ENCODE results near the gene TRAF3IP3. TPM values are rescaled to one million over a fixed set of nuclear protein-coding genes. Genes with fewer than 3 reads are reported as not detected.

TRAF3IP3 gene
- total and polyA plus RNA-seq, 2 of the 13 experiments (the other 11 are each of a cell fraction or from before 2014, with no cell fraction given) = not detected

DNA sequence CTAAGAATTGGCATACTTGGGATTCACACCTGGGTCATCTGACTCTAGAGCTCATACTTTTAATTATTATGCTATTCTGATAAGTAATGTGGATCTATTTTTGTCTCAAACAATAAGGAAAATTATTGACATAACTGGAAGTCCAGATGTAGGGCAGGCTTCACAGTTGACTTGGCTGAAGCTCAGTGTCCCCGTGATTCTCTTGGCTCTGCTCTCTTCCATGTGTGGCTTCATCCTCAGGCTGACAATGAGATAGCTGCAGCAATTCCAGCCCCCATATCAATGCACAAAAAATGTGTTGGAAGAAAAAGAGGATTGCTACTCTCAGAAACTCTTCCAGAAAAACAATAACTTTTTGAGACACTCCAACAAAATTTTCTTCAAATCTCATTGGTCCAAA, 27.4 kb upstream of the TRAF3IP3 start (continued):
- TF ChIP-seq ZNF160 (CRISPR knock-in tag; IDR thresholded peaks at IDR 0.05) (no peak), TBX3 (IDR thresholded peaks at IDR 0.05; ENCODE audit: borderline replicate concordance) (no peak)

DNA sequence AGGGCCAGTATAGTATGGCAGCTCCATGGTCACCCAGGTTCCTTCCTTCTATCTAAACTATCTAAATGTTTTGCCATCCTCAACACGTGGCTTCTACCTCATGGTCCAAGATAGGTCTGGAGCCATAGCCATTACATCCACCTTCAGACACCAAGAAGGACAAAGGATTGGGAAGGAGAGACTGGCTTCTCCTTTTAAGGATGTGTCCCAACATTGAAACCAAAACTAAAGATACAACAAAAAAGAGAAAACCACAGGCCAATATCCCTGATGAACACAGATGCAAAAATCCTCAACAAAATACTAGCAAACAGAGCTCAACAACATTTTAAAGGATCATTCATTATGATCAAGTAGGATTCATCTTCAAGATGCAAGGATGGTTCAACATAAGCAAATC, 26.4 kb upstream of the TRAF3IP3 start:
- no peaks in the 10 kb centered on the region for H3K4me1 ChIP-seq (ENCODE audit: insufficient read depth, low read length)
- no TSS peak for BruUV-seq (replicated peaks)
- H3K79me2 ChIP-seq (ENCODE audit: insufficient read depth, low read length) = no peaks in the 10 kb centered on the region
- WGBS (ENCODE audit: low lambda C conversion rate) = 0% methylated on average over 1 of the region's 1 CpG
- in situ Hi-C loops (cut with HindIII; ENCODE audit: extremely low pct_ligation_motif_present, low pct_unique_long_range_greater_than_20kb) = no loop called here
- POLR2A ChIA-PET = no interaction called here
- no peaks in the 10 kb centered on the region for H4K20me1 ChIP-seq (ENCODE audit: insufficient read depth, low read length)
- CTCF ChIA-PET (ENCODE audit: low intra/inter-chr PET ratio, low total read pairs) = no interaction called here
- TF ChIP-seq RARG (CRISPR knock-in tag; IDR thresholded peaks at IDR 0.05; ENCODE audit: low read depth) (no peak), HOXA3 (CRISPR knock-in tag; IDR thresholded peaks at IDR 0.05) (no peak)
- TF ChIP-seq, protein P1, sequence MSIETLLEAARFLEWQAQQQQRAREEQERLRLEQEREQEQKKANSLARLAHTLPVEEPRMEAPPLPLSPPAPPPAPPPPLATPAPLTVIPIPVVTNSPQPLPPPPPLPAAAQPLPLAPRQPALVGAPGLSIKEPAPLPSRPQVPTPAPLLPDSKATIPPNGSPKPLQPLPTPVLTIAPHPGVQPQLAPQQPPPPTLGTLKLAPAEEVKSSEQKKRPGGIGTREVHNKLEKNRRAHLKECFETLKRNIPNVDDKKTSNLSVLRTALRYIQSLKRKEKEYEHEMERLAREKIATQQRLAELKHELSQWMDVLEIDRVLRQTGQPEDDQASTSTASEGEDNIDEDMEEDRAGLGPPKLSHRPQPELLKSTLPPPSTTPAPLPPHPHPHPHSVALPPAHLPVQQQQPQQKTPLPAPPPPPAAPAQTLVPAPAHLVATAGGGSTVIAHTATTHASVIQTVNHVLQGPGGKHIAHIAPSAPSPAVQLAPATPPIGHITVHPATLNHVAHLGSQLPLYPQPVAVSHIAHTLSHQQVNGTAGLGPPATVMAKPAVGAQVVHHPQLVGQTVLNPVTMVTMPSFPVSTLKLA (IDR thresholded peaks at IDR 0.05) = peak; percentile 17; the same call in 1 of the 2 replicates
- H2AFZ ChIP-seq (ENCODE audit: low read length) = no peak overlapping the region
- ATAC-seq = no peak
- H3K36me3 ChIP-seq (replicated peaks in 1 of 2; ENCODE audit: control insufficient read depth in 1 of 2, insufficient read depth in 2 of 2, low read length in 2 of 2) = no peaks in the 10 kb centered on the region
- H3K4me3 ChIP-seq (replicated peaks in 1 of 3; ENCODE audit: insufficient read depth in 1 of 3, low read depth in 2 of 3, low read length in 3 of 3) = no peak overlapping the region
- H3K9me3 ChIP-seq (ENCODE audit: low read length) = no peaks in the 10 kb centered on the region
- no peak overlapping the region for H3K27ac ChIP-seq (ENCODE audit: extremely low read length, insufficient read depth, low read length)
- H3K9ac ChIP-seq (ENCODE audit: insufficient read depth, low read depth, low read length) = no peak overlapping the region
- no peak for FAIRE-seq
- intact Hi-C loops (cut with micrococcal nuclease; ENCODE audit: unreplicated experiment) = no loop called here
- no peaks in the 10 kb centered on the region; a peak in 1 of 5 replicates for H3K27me3 ChIP-seq (ENCODE audit: control insufficient read depth in 1 of 2, insufficient read depth in 2 of 2, low read length in 2 of 2)
- H3K4me2 ChIP-seq (ENCODE audit: low read depth, low read length) = no peak overlapping the region
- DNase-seq (ENCODE audit: low spot score) = no peak

DNA sequence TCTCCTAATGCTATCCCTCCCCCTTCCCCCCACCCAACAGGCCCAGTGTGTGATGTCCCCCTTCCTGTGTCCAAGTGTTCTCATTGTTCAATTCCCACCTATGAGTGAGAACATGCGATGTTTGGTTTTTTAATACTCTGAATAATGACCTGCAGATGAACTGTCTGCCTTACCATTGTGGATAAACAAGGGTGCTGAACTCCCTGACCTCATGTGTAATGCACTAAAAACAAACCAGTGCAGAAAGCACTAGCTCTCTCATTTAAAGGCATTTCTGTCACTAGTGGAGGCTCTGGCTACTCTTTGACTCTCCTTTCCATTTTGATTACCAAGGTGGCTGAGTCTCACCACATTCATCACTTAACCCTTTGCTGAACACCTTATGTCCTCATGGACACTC, 23.1 kb upstream of the TRAF3IP3 start:
- no peak overlapping the region for H3K9ac ChIP-seq (ENCODE audit: insufficient read depth, low read depth, low read length)
- no peak overlapping the region for H3K4me3 ChIP-seq (replicated peaks in 1 of 3; ENCODE audit: insufficient read depth in 1 of 3, low read depth in 2 of 3, low read length in 3 of 3)
- H3K27me3 ChIP-seq (ENCODE audit: control insufficient read depth in 1 of 2, insufficient read depth in 2 of 2, low read length in 2 of 2) = no peaks in the 10 kb centered on the region; a peak in 1 of 5 replicates
- intact Hi-C loops (cut with micrococcal nuclease; ENCODE audit: unreplicated experiment) = no loop called here
- ChIA-PET CTCF (ENCODE audit: low intra/inter-chr PET ratio, low total read pairs) (no interaction called here), POLR2A (no interaction called here)
- H3K4me1 ChIP-seq (ENCODE audit: insufficient read depth, low read length) = no peaks in the 10 kb centered on the region
- H3K9me3 ChIP-seq (ENCODE audit: low read length) = no peaks in the 10 kb centered on the region
- no peak for FAIRE-seq
- no peaks in the 10 kb centered on the region for H3K79me2 ChIP-seq (ENCODE audit: insufficient read depth, low read length)
- in situ Hi-C loops (cut with HindIII; ENCODE audit: extremely low pct_ligation_motif_present, low pct_unique_long_range_greater_than_20kb) = no loop called here
- BruUV-seq (replicated peaks) = no TSS peak
- H2AFZ ChIP-seq (ENCODE audit: low read length) = no peak overlapping the region
- no peak for TF ChIP-seq CHCHD3 (CRISPR knock-in tag; IDR thresholded peaks at IDR 0.05)
- TF ChIP-seq KDM1A (CRISPR knock-in tag; IDR thresholded peaks at IDR 0.05) = no peak
- no peak for ATAC-seq
- no peaks in the 10 kb centered on the region for H4K20me1 ChIP-seq (ENCODE audit: insufficient read depth, low read length)
- 0% methylated on average over 1 of the region's 1 CpG for WGBS (ENCODE audit: low lambda C conversion rate)
- DNase-seq (ENCODE audit: low spot score) = no peak
- no peak overlapping the region for H3K4me2 ChIP-seq (ENCODE audit: low read depth, low read length)
- H3K27ac ChIP-seq (ENCODE audit: extremely low read length, insufficient read depth, low read length) = no peak overlapping the region
- no peaks in the 10 kb centered on the region for H3K36me3 ChIP-seq (replicated peaks in 1 of 2; ENCODE audit: control insufficient read depth in 1 of 2, insufficient read depth in 2 of 2, low read length in 2 of 2)

Measured in HepG2 (cell line).